Measurements from ENCODE around the gene PIK3C2A.

PIK3C2A gene

DNA sequence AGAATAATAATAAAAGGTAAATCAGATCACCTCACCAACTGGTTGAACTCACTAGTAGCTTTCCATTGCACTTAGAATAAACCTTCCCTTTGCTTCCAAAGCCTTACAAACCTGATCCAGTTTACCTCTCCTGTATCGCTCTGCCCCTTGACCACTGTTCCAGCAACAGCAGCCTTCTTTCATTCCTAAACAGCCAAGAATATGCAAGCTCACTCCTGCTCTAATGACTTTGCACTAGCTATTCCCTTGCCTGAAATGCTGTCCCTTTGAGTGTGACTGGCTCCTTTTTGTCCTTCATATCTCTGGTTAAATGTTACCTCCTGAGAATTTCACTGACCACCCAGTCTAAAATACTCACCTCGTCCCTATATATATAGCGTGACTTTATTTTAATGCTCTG is 9.6 kb upstream of the PIK3C2A start:
- DNase-seq = no peak

DNA sequence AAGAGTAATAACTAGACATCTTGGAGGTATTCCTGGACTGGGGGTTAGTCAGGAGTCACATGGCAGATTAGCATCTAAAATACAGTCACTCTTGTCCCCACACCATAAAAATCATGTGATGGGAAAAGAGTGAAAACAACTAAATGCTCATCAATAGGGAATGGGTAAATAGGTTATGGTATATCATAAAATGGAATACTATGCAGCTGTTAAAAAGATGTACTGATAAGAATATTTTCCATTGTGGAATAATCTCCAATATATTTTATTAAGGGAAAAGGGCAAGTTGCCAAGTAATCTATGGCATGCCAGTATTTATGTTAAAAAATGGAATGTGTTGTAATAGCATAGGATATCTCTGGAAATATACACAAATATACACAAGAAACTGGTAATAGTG is 6.6 kb upstream of the PIK3C2A start:
- no peak for DNase-seq

DNA sequence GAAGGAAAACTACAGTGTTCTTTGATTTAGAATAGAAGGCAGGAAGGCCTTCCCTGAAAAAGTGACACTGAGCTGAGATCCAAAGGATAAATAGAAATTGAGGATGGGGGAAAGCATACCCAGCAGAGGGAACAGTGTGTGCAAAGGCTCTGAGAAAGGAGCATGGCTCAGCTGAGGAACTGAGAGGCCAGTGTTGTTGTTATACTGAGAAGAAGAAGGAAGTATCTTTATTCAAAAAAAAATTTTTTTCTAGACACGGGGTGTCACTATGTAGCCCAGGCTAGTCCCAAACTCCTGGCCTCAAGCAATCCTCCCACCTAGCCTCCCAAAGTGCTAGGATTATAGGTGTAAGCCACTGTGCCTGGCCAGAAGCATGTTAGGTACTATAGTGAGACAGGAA is 3.5 kb upstream of the PIK3C2A start:
- DNase-seq = no peak

DNA sequence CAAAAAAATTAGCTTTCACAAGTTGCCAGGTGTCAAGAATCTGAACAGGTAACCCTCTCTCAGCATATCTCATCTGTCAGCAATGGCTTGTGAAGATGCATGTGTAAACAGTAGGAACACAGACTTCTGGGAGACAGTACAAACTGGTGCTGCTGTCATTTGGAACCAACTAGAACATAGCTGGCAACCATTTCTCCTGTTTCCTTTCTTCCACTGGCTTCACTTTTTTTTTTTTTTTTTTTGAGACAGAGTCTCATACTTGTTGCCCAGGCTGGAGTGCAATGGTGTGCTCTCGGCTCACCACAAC is 2.1 kb upstream of the PIK3C2A start:
- no peak for DNase-seq

DNA sequence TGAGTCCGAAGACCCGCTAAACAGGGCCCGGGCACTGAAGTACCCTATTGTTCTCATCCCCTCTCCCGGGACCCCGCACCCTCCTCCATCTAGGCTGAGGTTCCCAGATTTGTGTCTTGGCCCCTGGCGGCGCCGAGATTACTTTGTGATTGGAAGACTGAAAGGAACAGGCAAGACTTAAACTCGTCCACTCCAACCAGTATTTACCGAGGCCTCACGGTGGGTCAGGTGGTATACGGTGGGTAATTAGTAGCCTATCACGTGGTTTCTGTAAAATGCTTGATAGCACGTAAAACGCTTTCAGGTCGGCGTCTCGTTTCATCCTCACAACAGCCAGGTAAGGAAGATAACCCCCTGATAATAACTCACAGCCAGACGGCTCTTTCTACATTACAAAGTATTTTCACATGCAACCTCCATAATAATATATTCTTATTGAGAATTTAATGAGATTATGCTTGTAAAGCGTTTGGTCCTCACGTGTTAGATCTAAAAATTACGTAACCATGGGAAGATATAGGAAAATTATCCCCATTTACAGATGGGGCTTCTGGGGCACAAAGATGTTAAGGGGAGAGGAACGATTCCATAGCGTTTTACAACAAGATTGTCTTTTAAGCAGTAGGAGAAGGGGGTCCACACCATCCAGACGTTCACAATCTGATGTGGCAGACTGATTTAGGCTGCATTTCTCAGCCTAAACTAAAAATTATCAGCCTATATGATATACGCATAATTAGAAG is 642 bp upstream of the PIK3C2A start:
- peak; percentile 66 for DNase-seq

DNA sequence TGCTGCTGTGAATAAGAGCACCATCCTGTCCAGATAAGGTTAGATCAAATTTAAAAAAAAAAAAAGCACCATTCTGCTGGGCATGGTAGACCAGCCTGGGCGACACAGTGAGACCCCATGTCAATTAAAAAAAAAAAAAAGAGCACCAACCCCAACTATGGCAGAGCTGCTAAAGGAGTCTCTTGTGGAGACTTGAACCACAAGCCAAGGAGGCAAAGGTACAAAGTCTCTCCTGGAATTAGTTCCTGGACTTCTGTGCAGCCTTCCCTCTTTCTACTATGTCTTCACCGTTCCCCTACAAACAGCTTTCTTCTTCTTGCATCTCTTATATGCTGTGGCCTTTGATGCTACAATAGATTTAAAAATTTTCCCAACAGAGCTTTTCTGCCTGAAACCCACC is 1.3 kb downstream of the PIK3C2A start:
- DNase-seq = no peak

DNA sequence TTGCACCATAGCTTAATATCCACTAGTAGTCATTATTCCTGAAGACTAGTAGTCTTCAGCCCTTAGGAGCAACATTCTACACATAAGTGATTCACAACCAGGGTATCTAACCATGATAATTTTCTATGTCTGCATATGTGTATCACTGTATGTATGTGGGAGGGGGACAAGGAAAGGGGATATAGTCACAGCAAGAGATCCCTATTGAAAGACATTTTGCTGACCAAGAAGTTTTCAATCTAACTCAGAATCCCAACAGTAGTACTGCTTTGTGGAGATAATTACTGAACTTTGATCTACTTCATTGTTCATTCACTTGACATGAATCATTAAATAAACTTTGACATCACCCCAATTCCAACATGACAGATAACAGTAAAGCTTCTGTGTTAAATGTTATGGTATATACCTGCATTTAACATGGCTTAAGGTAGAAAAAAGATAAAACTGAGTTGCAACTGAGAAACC is 10.3 kb downstream of the PIK3C2A start:
- peak; percentile 61 for DNase-seq

DNA sequence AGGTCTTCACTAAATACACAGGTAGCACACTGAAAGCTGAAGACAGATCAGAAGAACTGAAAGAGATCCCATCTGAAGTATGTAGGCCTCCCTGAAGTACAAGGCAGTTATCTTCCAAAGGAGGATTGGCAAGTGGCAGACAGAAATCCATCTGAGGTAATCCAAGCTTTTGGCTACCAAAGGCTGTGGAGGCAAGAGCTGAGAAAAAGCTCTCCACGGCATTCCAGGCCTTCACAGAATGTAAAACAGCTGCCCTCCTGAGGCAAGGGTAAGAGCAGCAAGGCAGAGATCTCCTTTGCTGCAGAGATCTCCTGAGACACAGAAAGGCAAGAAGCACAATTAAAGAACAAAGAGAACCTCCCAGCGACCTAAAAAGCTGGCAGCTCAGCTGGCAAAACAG is 19.1 kb downstream of the PIK3C2A start:
- DNase-seq = no peak

DNA sequence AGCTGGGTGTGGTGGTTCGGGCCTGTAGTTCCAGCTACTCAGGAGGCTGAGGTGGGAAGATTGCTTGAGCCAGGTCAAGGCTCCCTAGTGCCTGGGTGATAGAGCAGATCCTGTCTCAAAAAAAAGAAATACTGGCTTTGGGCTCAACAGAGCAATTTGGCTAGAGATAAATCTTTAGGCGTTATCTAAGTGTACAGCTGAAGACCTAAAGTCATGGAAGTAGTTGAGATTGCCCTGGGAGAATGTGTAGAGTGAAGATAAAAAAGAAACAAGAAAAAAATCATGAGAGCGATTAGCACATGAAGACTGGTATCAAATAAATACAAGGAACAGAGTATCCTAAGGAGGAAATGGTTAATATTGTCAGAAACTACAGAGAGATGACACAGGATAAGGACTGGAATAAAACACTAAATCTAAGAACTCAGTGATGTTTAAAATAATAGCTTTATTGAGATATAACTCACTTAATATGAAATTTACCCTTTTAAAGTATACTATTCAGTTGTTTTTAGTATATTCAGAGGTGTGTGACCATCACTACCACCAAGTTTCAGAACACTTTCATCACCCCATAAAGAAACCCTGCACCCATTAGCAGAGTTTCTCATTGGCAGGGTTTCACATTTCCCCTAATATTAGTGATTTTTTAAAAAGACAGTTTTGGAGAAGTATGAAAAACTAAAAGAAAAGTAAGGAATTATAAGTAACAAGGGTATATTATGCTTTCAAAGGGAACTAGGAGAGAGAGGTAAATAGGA is 20.7 kb downstream of the PIK3C2A start:
- no peak for DNase-seq

DNA sequence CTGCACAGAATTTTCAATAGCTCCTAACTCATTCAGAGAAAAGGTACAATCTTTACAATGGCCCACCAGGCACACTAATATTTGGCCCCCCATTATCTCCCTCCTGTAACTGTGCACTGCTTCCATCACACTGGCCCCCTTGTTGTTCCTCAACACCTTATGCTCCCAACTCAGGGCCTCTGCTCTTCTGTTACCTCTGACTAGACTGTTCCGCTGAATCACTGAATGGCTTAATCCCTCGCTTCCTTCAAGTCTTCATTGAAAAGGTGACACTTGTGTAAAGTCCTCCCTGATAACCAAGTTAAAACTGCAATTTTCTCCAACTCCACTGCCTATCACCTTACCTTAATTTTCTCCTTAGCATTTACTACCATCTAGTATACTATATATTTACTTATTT is 21.8 kb downstream of the PIK3C2A start:
- no peak for DNase-seq

DNA sequence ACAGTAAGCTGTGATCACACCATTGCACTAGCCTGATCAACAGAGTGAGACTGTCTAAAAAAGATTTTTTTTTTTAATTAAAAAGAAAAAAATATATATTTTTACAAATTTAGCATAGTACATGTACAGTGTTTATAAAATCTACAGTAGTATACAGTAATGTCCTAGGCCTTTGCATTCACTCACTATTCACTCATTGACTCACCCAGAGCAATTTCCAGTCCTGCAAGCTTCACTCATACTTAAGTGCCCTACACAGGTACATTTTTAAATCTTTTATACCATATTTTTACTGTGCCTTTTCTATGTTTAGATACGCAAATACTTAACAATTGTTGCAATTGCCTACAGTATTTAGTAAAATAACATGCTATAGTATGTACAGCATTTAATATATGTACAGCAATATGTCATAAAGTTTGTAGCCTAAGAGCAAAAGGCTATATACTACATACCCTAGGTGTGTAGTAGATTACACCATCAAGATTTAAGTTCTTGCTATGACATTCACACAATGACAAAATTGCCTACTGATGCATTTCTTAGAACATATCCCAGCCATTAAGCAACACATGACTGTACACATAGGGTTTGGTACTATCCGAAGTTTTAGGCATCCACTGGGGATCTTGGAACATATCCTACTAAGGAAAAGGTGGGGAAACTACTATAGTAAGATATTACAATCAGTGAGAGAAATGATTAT is 22.8 kb downstream of the PIK3C2A start:
- no peak for DNase-seq

DNA sequence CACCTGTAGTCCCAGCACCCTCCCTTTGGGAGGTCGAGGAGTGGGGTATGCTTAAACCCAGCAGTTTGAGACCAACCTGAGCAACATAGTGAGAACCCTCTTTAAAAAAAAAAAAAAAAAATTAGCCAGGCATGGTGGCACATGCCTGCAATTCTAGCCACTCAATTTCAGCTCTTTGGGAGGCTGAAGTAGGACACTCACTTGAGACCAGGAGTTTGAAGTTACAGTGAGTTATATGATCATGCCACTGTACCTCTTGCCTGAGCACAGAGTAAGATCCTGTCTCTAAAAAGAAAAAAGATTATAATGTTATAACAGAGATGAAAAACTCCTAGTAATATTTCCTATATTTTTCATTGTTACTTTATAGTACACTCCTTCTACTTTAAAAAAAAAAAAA is 23.9 kb downstream of the PIK3C2A start:
- DNase-seq = no peak

DNA sequence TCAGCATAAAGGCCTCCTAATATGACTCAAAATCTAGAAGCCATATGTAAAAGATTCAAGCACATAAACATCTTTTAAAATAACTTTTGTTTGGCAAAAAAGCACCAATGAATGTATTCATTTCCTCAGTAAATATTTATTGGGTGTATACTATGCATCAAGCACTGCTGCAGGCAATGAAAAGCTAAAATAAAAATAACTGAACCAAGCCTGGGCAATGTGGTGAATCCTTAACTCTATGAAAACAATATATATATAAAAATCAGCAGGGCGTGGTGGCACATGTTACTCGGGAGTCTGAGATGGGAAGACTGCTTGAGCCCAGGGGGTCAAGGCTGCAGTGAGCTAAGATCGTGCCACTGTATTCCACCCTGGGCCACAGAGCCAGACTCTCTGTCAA is 27.8 kb downstream of the PIK3C2A start:
- no peak for DNase-seq

DNA sequence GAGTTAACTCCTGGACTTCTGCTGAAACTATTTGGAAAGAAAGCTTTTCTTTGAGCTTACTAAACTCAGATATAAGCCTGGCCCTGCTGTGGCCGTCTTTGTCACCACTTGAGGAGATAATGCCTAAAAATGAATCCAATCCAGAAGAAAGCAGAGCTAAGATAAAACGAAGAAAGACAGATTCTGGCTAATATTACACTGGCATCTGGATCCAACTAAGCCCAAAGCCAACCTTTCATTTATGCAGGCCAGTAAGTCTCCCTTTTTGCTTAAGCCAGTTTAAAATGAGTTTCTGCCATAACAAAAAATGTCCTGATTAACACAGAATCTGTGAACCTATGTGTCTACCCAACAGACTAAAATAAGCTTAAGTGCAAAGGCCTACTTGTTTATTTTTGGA is 34.5 kb downstream of the PIK3C2A start:
- no peak for DNase-seq

DNA sequence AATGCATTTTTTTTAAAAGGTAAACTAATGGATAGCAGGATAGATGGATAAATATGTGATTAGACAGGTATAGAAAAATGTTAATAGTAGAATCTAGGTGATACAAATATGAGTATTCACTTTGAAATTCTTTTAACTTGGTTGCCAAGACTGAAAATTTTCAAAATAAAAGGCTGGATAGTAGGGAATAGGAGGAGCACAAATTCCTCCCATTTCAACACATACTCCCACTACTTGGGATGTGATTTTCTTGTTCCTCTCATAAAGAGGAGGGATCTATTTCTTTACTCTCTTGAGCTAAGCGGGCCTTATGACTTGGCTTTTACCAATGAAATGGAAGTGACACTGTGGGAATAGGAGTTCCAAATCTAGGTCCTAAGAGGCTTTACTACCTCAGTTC is 35.9 kb downstream of the PIK3C2A start:
- peak; percentile 42 for DNase-seq

DNA sequence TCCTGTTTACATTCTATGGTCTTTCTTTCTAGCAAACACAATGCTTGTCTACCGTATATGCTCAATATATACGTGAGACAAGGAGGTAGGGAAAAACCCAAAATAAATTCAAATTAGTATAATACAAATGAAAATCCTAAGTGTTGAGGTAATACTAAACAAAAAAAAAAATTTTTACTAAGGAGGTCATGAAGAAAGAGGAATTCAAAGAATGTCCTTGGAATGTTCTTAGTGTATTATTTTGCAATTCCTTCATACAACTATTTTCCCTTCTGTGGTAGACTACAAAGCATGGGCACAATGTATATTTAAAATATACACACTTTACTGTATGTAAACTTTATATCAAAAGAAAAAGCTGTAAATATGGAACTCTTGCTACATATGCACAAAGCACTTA is 36.4 kb downstream of the PIK3C2A start:
- DNase-seq = peak; percentile 74

DNA sequence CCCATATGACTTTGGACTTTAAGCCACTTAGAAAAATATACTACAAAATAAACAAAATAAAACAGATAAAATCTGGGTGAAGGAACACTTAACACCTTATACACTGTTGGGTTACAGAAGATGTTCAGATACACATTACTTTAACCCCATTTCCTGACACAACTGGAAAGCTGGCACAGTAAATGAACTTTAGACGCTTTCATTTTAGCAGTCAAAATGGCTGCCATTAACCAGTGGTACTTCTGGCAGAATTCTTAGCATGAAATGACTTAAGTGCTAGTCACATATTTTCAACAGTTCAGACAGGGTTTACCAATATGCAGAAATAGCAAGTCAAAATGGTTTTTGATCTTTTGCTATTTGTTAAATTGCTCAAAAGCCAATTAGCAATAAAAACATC is 37.9 kb downstream of the PIK3C2A start:
- DNase-seq = no peak

DNA sequence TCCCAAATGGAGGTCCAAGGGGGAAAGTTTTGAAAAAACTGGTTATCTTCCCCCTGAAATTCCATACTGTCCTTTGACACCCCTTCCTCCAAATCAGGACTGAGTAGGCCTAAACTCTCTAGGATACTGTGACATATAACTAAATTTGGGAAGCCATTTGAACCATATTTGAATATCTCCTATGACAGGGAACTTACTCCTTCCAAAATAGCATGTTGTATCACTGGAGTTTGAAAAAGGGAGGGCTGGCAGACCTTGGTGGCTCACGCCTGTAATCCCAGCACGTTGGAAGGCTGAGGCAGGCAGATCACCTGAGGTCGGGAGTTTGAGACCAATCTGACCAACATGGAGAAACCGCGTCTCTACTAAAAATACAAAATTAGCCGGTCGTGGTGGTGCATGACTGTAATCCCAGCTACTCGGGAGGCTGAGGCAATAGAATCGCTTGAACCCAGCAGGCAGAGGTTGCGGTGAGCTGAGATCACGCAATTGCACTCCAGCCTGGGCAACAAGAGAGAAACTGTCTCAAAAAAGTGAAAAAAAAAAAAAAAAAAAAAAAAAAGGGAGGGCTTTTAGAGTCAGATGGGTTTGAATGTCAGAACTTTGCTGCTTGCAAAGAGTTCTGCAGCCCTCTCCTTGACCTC is 42.4 kb downstream of the PIK3C2A start:
- DNase-seq = no peak

DNA sequence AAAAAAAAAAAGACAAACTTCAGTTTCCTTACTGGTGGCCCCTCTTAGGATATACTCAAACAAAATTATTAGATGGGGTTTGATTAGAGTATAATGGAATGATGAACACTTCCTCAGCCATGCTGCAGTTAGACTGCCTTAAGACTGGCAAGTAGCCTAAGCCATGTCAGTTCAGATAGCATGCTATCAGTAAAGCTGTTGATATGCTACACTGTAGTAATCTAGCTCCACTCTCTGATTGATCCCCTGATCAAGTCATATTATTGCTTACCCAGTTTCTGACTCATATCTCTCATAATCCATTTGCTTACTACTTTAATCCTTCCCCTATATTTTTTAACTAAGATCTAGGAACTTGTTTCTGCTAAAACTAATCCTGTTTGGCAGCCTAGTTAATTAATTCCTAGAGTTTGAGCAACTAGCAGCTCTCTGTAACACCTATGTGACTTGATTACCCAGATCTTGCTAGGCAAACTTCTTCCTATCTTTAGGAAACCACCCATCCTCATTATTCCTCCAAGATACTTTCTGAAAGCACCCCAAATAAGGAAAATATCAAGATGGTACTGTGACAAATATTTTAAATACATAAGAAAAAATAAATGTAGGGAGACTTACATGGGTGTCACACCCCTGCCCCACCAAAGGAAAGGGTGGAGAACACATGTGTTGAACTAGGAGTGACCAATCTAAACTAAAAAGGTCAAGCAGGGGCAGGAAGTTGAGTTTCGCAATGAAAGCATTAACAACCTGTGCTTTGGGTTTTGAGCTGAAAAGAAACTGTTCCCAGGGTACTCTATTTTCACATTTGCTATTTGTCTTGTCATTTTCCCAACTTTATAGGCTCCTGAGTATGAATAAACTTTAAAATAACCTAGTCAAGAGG is 43.2 kb downstream of the PIK3C2A start:
- DNase-seq = peak; percentile 48

DNA sequence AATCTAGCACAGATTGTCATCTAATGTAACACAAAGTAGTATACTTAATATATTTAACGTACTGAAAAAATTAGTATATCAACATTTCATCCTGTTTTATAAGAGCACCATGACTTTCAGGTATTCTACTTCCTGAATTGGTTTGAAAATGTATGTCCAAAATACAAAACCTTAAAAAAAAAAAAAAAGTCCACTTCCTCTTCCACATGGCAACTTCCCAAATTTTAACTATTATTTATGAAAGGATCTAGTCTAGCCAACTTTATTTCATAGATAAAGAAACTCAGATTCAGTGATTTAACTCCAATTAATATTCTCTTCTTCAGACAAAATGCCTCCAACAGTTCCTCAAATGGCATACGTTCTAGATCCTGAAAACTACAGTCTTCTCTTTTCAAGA is 44.0 kb downstream of the PIK3C2A start:
- no peak for DNase-seq

DNA sequence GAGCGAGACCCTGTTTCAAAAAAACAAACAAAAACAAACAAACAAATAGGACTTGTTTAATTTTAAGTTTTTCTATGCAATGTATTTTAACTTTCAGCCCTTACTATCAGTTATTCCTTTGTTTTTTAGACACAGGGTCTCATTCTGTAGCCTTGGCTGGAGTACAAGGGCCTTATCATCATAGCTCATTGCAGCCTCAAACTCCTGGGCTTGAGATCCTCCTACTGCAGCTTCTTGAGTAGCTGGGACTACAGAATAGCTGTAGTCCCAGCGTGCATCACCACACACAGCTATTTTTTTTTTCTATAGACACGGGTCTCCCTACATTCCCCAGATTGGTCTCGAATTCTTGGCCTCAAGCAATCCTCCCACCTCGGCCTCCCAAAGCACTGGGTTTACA is 44.5 kb downstream of the PIK3C2A start:
- DNase-seq = no peak

DNA sequence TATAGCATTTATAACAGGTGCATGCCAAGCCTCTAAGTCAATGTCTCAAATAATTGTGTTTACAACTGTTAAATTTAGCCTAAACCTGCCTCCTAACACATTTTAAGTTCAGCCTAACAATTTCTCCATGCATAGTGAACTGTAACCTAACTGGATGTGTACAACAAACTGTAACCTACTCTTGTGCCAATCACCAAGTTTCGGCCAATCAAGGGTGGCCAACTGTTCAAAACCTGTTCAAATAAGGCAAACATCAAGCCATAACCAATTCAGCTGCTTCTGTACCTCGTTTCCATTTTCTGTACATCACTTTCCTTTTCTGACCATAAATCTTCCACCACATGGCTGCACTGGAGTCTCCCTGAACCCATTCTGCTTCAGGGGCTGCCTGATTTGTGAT is 45.4 kb downstream of the PIK3C2A start:
- DNase-seq = no peak

DNA sequence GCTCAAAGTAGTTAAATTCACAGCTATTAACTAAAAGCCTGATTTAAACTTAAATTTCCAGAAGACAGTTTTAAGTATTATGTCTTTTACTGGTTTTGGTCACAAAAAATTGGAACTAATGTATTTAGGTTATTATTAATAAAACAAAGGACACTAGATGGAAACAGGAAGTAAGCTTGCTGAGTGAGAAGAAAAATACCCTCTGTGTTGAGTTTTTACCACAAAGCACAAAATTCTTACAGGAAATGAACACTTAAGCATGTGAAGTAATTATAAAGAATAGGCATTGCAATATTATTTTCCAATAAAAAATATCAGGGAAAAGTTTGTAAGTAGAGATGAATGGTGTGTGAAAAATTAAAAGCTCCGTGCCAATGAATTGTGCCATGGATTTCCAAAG is 46.3 kb downstream of the PIK3C2A start:
- DNase-seq = no peak

Measured in EL (cell line).